ENCODE data around the gene BRD4. TPM values are rescaled to one million over a fixed set of nuclear protein-coding genes. Genes with fewer than 3 reads are reported as not detected.

Gene BRD4
- polyA plus RNA-seq, 1 donor (not counting 4 experiments of a cell fraction or from before 2014, with no cell fraction given): 5.5 TPM

- Histone ChIP-seq H3K4me3 (ENCODE audit: control insufficient read depth in 2 of 3, extremely low read depth in 1 of 3, insufficient read depth in 2 of 3, low read depth in 1 of 3, low read length in 3 of 3) (no peak overlapping the region), H3K36me3 (ENCODE audit: control insufficient read depth in 2 of 2, extremely low read depth in 1 of 2, insufficient read depth in 2 of 2, low read length in 2 of 2) (peaks cover 70 to 89% of the 10 kb centered on the region in 2 experiments), H3K27me3 (ENCODE audit: control insufficient read depth, extremely low read depth, insufficient read depth, low read length) (no peaks in the 10 kb centered on the region), H3K9me3 (ENCODE audit: control insufficient read depth, low read depth, low read length) (no peaks in the 10 kb centered on the region), H3K27ac (ENCODE audit: control insufficient read depth, insufficient read depth, low read length) (no peak overlapping the region), H3K4me2 (ENCODE audit: control insufficient read depth, extremely low read depth, insufficient read depth, low read depth, low read length) (no peak overlapping the region), H3K9me1 (ENCODE audit: control insufficient read depth, extremely low read depth, insufficient read depth, low read length) (no peaks in the 10 kb centered on the region), H3K4me1 (ENCODE audit: control insufficient read depth, extremely low read depth, insufficient read depth, low read length) (no peaks in the 10 kb centered on the region), H2AFZ (ENCODE audit: control insufficient read depth, low read length) (no peak overlapping the region), H4K20me1 (ENCODE audit: control insufficient read depth, extremely low read depth, insufficient read depth, low read length) (peaks cover 10% of the 10 kb centered on the region), H3K9ac (ENCODE audit: control insufficient read depth, extremely low read depth, insufficient read depth, low read length) (no peak overlapping the region), H3K79me2 (ENCODE audit: control insufficient read depth, insufficient read depth, low read length) (peaks cover 32% of the 10 kb centered on the region)
- TF ChIP-seq EZH2 (IDR thresholded peaks at IDR 0.05; ENCODE audit: low read length) (no peak), CTCF (optimal IDR thresholded peaks at IDR 0.05 in 1 of 3, IDR thresholded peaks at IDR 0.05 in 1 of 3, conservative IDR thresholded peaks at IDR 0.05 in 1 of 3; ENCODE audit: extremely low read depth in 1 of 3, insufficient read depth in 2 of 3, low read length in 3 of 3) (no peak)
- DNase-seq (ENCODE audit: low read depth, low spot score) (no peak), FAIRE-seq (no peak)
- dilution Hi-C loops (cut with MboI; ENCODE audit: extremely low pct_ligation_motif_present, low sequenced_read_pairs): no loop called here
Observed at GRCh38 chr19:15256708-15257331, 75.5 kb downstream of the BRD4 start.

- Histone ChIP-seq H3K79me2 (ENCODE audit: control insufficient read depth, insufficient read depth, low read length) (peaks cover 35% of the 10 kb centered on the region), H3K4me1 (ENCODE audit: control insufficient read depth, extremely low read depth, insufficient read depth, low read length) (peaks cover 6% of the 10 kb centered on the region), H3K4me2 (ENCODE audit: control insufficient read depth, extremely low read depth, insufficient read depth, low read depth, low read length) (no peak overlapping the region), H4K20me1 (ENCODE audit: control insufficient read depth, extremely low read depth, insufficient read depth, low read length) (peaks cover 16% of the 10 kb centered on the region), H2AFZ (ENCODE audit: control insufficient read depth, low read length) (no peak overlapping the region), H3K9ac (ENCODE audit: control insufficient read depth, extremely low read depth, insufficient read depth, low read length) (no peak overlapping the region), H3K9me1 (ENCODE audit: control insufficient read depth, extremely low read depth, insufficient read depth, low read length) (no peaks in the 10 kb centered on the region), H3K27ac (ENCODE audit: control insufficient read depth, insufficient read depth, low read length) (no peak overlapping the region), H3K9me3 (ENCODE audit: control insufficient read depth, low read depth, low read length) (no peaks in the 10 kb centered on the region), H3K36me3 (ENCODE audit: control insufficient read depth in 2 of 2, extremely low read depth in 1 of 2, insufficient read depth in 2 of 2, low read length in 2 of 2) (peaks cover 67 to 80% of the 10 kb centered on the region in 2 experiments), H3K27me3 (ENCODE audit: control insufficient read depth, extremely low read depth, insufficient read depth, low read length) (no peaks in the 10 kb centered on the region), H3K4me3 (ENCODE audit: control insufficient read depth in 2 of 3, extremely low read depth in 1 of 3, insufficient read depth in 2 of 3, low read depth in 1 of 3, low read length in 3 of 3) (no peak overlapping the region)
- dilution Hi-C loops (cut with MboI; ENCODE audit: extremely low pct_ligation_motif_present, low sequenced_read_pairs): no loop called here
- TF ChIP-seq CTCF (optimal IDR thresholded peaks at IDR 0.05 in 1 of 3, IDR thresholded peaks at IDR 0.05 in 1 of 3, conservative IDR thresholded peaks at IDR 0.05 in 1 of 3; ENCODE audit: extremely low read depth in 1 of 3, insufficient read depth in 2 of 3, low read length in 3 of 3) (no peak), EZH2 (IDR thresholded peaks at IDR 0.05; ENCODE audit: low read length) (no peak)
- FAIRE-seq (no peak), DNase-seq (ENCODE audit: low read depth, low spot score) (no peak)
Observed at GRCh38 chr19:15255359-15255990, 76.9 kb downstream of the BRD4 start.
